Epithelial cell of proximal tubule (primary cell): ENCODE data around the gene PCGF2. TPM values are rescaled to one million over a fixed set of nuclear protein-coding genes. Genes with fewer than 3 reads are reported as not detected.
"Not testable (repeated sequence)": the region's sequence is repeated elsewhere in the genome, so short reads cannot be mapped to it uniquely, and the experiment has no call there.

Experiments
- DNase-seq: peaks from one replicate; pipeline ENCODE4 v3.0.0-alpha.2; 2011; ENCODE audit warnings: low read depth
- H3K4me3 ChIP-seq: 2 replicates; pipeline ENCODE4 v1.5.1; 2011; ENCODE audit warnings: low read depth, mild to moderate bottlenecking, low read length
- total RNA-seq: library from RNA; depleted of rRNA; stranded (reverse); fragments of >200 nt; gene quantifications from 2 replicates; pipeline ENCODE4 v1.2.3, GENCODE V29; 2015
- TF ChIP-seq, protein P1 (sequence below): conservative IDR thresholded peaks from 2 replicates; pipeline ENCODE4 v1.5.1; 2012; ENCODE audit warnings: low read depth, mild to moderate bottlenecking, low read length

PCGF2 gene
- total RNA-seq, 1 donor from 2014 or later: 7.6 TPM

DNA sequence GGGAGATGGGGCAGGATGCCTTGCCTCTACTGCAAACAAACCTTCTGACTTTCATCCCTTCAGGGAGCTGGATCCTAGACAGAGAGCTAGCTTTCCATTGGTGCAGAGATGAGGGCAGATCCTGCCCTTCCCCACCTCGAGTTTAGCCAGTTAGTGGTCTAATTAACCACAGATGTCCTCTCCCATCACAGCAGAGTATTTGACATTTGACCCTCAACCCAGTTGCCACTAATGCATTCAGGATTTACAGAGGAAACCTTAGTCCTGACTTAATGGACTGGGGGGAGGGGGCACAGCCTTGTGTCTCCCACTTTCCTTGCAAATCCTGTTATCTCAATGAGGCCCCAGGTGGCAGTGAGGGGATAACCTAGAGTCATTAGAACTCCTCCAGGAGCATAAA is 41.0 kb upstream of the PCGF2 start:
- TF ChIP-seq, protein P1, sequence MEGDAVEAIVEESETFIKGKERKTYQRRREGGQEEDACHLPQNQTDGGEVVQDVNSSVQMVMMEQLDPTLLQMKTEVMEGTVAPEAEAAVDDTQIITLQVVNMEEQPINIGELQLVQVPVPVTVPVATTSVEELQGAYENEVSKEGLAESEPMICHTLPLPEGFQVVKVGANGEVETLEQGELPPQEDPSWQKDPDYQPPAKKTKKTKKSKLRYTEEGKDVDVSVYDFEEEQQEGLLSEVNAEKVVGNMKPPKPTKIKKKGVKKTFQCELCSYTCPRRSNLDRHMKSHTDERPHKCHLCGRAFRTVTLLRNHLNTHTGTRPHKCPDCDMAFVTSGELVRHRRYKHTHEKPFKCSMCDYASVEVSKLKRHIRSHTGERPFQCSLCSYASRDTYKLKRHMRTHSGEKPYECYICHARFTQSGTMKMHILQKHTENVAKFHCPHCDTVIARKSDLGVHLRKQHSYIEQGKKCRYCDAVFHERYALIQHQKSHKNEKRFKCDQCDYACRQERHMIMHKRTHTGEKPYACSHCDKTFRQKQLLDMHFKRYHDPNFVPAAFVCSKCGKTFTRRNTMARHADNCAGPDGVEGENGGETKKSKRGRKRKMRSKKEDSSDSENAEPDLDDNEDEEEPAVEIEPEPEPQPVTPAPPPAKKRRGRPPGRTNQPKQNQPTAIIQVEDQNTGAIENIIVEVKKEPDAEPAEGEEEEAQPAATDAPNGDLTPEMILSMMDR: no peak
- H3K4me3 ChIP-seq: no peak overlapping the region
- DNase-seq: no peak

DNA sequence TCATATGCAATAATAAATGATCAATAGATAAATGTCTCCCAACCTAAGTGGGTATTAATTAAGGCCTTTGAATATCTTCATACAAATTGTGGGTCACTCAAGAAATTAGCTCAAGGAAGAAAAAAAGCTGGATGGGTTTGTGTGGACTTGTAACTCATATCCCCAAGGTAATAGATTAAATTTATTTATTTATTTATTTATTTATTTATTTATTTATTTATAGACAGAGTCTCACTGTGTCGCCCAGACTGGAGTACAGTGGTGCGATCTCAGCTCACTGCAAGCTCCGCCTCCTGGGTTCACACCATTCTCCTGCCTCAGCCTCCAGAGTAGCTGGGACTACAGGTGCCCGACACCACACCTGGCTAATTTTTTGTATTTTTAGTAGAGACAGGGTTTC is 39.9 kb upstream of the PCGF2 start:
- not testable (repeated sequence) for H3K4me3 ChIP-seq, DNase-seq

DNA sequence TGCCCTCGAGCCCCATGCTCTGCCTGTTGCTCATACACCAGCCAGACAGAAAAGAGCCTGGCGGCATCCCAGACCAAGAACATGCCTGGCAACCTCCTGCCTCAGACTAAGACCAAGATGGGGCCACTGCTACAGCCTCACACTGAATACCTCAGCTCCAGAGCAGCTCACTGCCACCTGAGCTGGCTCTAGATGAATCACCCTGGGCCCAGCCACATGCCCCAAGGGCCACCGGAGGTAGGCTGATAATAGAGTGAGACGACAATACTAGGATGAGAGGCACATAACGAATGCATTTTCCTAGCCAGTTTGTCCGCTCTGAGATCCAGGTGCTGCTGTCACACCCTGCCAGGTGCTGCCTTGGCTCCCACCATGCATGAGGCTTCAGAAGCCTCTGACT is 38.2 kb upstream of the PCGF2 start:
- no peak overlapping the region for H3K4me3 ChIP-seq
- DNase-seq: no peak
- TF ChIP-seq, protein P1: no peak

DNA sequence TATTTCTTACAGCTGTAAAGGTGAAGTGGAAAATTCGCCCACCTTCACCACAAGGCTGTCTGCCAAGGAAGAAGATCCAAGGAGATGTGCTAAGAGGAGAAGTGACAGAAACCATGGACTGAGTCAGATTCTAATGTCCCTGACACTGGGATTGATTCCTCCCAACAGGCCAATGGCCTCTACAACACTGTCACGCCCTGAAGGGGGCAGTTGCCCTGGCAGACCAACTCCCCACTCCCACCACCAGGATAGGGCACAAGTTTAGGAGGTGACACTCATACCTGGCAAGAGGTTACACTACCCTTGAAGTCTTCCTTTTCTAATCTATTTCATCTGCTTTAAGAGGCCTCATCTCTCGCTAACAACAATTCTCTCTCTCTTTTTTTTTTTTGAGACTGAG is 35.1 kb upstream of the PCGF2 start:
- no peak overlapping the region for H3K4me3 ChIP-seq
- no peak for DNase-seq
- TF ChIP-seq, protein P1: peak; percentile 6

DNA sequence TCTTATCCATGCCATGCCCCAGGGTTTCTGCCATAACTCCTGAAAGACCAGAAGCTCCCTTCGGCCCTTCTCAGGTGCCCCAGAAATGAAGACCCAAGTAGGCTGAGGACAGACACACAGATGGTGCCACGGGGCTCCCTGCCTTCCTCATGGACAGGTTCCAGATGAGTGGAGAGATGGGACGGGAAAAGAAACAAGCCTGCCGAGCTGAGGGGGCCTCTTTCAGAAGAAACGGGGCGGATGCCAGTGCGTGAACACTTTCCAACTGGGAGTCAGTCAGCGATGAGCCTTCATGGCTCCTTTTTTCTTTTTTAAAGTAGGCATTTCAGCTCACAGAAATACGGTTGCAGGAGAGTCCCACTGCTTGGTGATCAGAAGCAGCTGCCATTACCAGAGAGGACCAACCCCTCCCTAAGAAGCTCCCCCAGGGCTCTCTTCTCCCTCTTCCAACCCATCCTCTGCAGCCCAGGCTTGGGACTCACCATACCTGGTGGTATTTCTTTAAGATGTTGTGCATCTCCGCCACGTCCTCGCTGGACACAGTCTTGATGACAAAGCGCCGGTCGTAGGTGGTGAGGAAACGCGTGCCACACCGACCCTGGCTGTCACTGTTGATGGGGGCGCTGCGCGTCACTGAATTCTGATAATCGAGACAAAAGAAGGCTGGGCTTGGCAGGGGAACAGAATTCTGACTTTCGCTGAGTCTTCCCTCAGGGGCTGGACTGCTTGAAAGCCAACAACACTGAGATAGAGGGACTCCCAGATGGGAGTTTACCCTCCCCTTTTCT is 32.0 kb upstream of the PCGF2 start:
- no peak for DNase-seq
- H3K4me3 ChIP-seq: no peak overlapping the region
- TF ChIP-seq, protein P1: no peak

DNA sequence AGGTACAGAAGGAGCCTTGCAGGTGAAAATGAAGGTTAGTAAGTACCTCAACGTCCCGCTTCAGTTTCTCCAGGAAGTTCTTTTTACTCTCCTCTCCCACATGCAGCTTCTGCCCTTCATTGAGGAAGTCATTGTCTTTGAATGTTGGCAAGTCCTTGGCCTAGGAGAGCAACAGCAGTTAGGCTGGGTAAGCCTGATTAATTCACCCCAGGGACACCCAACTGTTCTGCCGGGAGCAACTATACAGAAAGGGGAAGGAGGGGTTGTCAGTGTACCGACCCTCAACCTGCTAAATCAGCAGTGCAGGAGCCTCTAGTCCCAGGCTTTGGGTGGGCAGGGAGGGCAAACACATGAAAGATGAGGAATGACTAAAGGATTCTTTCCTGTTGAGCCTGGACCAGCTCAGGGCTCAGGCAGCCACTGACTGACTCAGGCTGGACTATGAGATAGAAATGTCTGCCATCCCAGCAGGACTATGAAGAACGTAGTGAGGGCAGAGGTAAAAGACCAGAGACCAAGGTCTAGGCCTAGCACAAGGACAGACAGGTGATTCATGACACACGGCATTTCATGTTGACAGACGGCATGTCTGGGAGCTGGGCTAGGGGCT is 29.6 kb upstream of the PCGF2 start:
- DNase-seq: no peak
- TF ChIP-seq, protein P1: no peak
- H3K4me3 ChIP-seq: no peak overlapping the region

DNA sequence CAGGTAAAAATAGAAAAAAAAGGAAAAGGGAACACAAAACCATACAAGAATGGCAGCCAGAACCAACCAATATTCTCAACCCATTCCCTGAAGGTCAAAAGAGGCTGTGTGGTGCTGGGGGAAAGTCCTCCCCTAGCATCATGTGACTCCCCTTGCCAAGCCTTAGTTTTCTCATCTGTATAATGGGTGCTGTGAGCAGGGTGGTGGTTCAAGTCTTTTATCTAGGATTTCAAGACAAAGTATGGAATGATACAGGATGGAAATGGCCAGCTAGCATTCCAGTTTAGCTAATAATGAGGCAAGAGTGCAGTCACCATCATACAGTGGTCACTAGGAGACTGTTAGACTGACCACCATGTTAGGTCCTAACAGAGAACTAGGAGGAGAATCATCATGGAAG is 25.1 kb upstream of the PCGF2 start:
- H3K4me3 ChIP-seq: no peak overlapping the region
- DNase-seq: no peak
- TF ChIP-seq, protein P1: no peak
